HG02798 (cell line): Measurements from ENCODE around the gene BCKDHA.
"Not testable (repeated sequence)": the region's sequence is repeated elsewhere in the genome, so short reads cannot be mapped to it uniquely, and the experiment has no call there.

ENCODE experiments used
- ATAC-seq: cut with Tn5 transposase; IDR thresholded peaks from one replicate; pipeline ENCODE4 v1.9.1; 2021; ENCODE audit warnings: mild to moderate bottlenecking; ENCODE audit not compliant: unreplicated experiment, poor library complexity

BCKDHA gene

DNA sequence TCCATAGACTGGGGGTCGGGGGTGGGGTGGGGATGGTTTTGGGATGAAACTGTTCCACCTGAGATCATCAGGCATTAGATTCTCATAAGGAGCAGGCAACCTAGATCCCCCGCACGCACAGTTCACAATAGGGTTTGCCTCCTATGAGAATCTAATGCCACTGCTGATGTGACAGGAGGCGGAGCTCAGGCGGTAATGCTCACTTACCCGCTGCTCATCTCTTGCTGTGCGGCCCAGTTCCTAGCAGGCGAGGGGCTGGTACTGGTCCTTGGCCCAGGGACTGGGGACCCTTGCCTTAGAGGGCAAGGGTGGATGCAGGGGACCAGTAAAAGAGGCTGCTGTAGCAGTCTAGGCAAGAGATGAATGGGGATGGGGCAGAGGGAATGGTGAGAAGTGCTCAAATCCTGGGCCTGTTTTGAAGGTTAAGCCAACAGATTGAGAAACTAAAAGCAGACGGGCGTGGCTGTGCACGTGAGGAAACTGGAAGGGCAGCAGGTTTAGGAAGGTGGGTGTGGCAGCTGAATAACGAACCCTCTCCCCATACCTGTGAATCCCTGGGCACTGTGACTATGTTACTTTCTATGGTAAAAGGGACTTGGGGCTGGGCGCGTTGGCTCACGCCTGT lies 43.8 kb downstream of the BCKDHA start:
- ATAC-seq, result no peak

DNA sequence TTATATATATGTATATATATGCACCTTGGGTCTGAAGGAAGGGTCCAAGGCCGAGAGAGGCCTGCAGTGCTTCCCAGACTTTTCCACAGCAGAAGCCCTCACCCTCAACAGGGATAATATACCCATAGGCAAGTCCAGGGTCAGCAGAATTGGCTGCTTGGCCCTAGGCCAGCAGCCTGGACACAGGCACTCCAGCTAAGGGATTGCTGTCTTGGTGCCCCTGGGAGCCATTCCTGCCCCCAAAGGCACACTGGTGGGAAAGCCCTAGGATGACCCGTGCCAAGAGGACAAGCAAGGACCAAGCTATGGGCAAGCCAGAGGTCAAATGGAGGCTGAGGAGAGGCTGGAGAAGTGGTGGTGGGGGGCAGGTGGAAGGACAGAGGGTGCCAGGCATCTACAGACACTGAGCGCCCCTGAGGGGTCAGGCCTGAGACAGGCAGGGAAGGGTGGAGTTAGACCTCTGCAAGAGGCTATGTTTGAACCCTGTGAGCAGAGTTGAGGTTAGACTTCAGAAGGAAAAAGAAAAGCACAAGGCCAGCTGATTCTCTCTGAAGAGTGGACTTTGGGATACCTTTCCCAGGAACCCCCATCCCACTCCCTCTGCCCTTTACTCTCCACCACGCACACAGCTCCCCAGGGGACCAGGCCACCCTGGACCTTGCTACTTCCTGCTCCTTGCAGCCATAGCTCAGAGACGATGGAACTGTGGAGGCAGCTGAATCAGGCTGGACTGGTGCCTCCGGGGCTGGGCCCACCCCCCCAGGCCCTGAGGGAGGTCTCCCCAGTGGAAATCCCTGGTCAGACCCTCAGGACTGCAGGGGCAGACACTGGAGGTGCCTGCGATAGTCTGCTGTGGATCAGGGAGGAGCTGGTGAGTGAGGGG lies 45.1 kb downstream of the BCKDHA start, which contains the start of gene ERICH4:
ERICH4 (plus strand) TSS at position 684 of the 883 bp plus-strand sequence; CDS start at position 698, 14 bp downstream.
- ATAC-seq, result no peak

GRCh38 chr19:41443813-41444455 lies 46.3 kb downstream of the BCKDHA start:
- ATAC-seq, result no peak

DNA sequence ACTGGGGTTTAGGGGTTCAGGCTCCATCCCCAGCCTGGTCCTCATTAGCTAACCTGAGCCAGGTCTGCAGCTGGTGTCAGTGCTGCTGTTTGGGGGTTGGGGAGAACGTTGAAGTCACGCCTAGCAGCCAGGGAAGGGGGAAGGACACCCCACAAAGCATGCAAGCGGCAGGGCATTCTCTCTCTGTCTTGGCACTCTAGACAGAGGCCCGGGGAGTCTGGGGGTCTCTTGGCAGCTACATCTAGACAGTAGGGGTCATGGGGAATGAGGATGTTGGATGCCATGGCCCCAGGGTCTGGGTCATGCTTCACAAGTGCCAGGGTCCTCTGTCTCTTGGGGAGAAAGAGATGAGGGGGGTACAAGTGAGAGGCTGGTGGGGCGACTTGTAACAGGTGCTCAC lies 48.0 kb downstream of the BCKDHA start:
- no peak for ATAC-seq

DNA sequence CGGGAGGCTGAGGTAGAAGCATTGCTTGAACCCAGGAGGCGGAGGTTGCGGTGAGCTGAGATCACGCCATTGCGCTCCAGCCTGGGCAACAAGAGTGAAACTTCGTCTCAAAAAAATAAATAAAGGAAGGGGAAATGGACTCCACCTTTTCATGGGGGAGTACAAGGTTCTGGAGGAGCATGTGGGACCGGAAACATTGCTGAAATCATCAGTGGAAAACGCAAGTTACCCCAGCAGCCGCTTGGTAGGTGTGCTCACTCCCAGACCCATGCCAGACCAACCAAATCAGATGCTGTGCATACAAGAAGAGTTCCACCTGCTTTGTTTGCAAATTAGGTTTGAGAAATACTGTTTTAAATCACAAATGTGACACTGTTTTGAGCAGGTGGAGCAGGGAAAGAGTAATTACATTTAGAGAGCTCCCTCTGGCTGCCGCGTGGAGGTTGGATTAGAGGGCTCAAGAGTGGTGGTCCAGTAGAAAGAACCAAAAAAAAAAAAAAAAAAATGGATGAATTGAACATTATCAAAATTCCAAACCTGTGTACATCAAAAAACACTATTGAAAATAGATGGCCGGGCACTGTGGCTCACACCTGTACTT lies 50.2 kb downstream of the BCKDHA start:
- no peak for ATAC-seq

- ATAC-seq, result peak; percentile 66
Measured at GRCh38 chr19:41449079-41449864, 51.7 kb downstream of the BCKDHA start.

DNA sequence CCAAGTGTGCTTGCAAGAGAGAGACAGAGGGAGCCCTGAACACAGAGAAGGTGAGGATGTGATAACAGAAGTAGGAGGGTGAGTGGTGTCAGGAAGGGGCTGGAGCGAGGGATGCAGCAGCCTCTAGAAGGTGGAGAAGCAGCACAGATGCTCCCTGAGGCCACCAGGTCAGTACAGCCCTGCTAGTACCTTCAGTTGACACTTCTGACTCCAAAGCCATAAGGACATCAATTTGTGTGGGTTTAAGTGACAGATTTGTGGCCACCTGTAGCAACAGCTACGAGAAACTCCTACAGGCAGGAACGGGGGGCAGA lies 52.2 kb downstream of the BCKDHA start:
- ATAC-seq, result no peak

- ATAC-seq, result no peak
Measured at GRCh38 chr19:41452584-41453275, 55.1 kb downstream of the BCKDHA start.

DNA sequence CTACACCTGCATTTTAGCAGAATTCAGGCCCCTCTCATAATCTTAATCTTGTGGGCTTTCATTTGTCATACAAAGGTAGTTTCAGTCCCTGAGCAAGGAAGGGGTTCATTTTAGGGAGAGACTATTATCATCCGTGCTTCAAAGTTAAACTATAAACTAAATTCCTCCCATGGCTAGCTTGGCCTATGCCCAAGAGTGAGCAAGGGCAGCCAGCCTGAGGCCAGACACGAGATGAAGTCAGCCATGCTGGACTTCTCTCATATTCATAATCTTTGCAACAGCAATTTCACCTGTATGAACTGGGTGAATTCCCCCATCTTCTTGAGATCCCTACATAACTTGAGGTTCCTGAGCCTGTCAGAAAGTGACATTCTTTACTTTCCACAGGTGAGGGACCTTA lies 58.3 kb downstream of the BCKDHA start:
- no peak for ATAC-seq

DNA sequence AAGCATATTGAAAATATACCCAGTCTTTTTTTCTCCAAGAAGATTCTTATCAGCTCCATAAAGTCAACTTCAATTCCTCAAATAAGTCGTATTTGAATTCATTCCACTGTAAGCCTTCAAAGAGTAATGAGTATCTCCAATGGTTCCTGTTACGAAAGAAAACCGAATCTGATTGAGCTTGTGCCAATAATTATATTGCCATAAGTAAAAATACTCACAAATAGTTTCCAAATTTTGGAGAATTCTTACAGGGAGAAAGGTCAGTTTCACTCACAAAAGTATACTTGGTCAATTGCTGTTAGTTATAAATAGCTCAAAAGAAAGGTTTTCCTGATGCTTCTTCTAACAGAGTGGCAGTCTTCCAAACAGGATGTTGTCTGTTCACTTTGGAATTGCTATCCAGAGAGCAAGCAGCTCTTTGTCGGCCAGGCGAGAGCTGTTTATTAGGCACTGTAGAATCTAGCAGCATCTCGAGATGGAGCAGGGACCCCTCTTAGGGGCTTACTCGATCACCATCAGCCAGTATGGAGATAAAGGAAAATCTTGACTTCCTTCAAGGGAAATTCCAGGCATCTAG lies 58.8 kb downstream of the BCKDHA start:
- no peak for ATAC-seq

DNA sequence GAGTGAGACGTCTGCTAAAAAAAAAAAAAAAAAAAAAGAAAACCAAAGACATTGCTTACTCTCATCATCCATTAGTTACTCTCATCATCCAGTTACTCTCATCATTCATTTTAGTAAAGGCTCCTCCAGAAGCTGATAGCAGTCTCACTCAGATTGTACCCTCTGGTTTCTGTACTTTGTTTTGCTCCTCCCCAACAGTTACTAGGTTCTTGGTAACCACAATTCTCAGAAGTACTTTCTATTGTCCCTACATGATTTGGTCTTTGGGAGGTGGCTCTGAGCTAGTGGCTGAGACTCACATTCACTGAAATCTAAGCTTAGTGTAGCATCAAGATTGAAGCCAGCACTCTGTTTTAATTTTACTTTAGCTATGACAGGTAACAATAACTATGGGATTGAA lies 59.6 kb downstream of the BCKDHA start:
- peak; percentile 74 for ATAC-seq

GRCh38 chr19:41462497-41462896 lies 64.9 kb downstream of the BCKDHA start:
- ATAC-seq, result no peak

DNA sequence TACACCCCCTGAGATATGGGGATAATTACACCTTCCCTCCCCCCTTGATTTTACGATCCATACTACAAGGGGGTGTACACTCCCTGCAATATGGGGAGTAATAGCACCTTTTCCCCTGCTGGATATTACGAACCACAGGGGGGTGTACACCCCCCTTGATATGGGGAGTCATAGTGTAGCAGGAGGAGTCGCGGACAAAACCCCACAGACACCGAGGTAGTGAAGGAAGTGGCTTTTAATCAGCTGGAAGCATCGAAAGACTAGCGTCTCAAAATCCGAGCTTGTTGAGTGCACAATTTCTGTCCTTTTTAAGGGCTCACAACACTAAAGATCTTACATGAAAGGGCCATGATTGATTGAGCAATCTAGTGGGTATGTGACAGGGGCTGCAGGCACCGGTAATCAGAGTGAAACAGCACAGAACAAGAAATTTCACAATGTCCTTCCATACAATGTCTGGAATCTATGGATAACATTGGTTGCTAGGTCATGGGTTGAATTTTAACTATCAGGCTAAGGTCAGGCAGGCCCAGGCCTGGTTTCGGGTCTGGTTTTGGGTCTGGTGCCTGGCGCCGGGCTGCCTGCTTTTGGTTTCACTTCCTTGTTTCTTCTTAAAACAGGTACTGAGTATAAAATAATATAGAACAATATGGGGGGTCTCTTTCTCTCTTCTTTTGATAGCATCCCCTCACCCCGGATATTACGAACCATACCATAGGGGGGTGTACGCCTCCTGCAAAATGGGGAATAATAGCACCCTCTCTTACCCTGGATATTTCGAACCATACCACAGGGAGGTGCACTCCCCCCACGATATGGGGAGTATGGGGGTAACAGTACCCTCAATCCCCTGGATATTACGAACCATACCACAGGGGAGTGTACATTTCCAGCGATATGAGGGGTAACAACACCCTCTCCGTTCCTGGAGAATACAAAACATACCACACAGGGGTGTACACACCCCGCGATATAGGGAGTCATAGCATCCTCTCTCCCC lies 65.9 kb downstream of the BCKDHA start:
- ATAC-seq, result not testable (repeated sequence)
